NCI-H187 treated with DMSO at 0.1 percent for 48 hours (cell line): ENCODE results near the gene VARS1.
"Not testable (repeated sequence)": the region's sequence is repeated elsewhere in the genome, so short reads cannot be mapped to it uniquely, and the experiment has no call there.

ENCODE experiments used
- DNase-seq: peaks from one replicate; lab custom pipeline; 2025; lab: John Stamatoyannopoulos, UW

VARS1 gene

GRCh38 chr6:31794294-31794865 is 1.2 kb downstream of the VARS1 start:
- no peak for DNase-seq

DNA sequence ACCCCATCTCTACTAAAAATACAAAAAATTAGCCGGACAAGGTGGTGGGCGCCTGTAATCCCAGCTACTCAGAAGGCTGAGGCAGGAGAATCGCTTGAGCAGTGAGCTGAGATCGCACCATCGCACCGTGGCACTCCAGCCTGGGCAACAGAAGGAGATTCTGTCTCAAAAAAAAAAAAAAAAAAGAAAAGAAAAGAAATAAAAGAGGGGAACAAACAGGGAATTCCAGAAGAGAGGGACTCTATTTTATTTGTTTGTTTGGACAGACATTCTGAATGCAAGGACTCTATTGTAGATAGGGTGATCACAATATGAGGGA is 1.7 kb downstream of the VARS1 start:
- not testable (repeated sequence) for DNase-seq

DNA sequence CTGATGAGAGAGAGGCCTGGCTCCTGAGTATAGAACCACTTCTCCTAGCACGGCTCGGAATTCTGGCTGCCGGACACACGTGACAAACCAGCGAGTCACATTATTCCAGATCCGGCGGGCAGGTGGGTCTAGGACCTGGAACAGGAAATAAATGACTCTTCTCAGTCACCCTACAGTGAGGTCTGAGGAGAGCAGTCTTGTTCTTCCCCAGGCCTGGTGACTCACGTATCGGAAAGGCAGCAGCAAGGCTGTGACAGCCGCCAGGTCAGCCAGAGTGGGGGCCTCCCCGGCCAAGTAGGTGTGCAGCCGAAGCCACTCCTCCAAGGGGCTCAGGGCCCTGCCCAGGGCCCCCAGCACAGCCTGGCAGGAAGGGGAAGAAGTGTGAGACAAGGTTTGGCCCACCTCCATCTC is 2.8 kb downstream of the VARS1 start:
- DNase-seq, result no peak

GRCh38 chr6:31792090-31792374 is 3.5 kb downstream of the VARS1 start:
- no peak for DNase-seq

GRCh38 chr6:31791324-31792089 is 4.0 kb downstream of the VARS1 start:
- no peak for DNase-seq

- DNase-seq, result no peak
Observed at GRCh38 chr6:31785475-31785874, 10.1 kb downstream of the VARS1 start.

DNA sequence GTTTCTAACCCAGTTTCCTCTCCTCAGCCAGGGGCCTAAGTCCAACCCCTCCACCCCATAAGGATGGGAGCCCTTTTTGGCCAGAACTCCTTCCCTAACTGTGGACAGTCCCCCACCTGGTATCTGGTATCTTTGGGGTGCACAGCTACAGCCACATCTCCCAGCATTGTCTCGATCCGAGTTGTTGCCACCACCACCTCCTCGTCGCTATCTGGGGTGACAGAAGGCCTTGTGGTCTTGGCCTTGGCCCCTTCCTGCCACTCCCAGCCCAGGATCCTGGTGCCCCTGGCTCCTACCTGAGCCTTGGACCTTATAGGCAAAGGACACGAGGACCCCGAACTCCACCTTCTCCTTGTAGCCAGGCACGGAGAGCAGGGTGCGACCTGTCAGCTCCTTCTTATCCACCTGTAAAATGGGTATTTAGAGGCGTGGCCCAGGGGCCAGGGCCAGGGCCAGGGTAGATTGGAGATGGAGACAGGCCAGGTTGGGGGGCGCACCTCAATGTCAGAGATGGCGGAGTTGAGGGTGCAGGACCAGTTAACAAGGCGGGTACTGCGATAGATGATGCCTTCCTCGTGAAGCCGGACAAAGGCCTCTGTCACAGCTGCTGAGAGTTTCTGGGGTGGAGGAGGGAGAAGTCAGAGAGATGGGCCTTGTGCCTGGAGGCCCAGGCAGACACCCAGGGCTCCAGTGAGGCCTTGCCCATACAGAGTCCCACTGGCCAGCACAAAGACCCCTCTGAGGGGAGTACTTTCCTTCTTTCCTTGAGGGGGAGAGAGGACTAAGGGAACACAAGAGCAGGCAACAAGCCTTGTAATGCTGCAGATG is 11.2 kb downstream of the VARS1 start:
- no peak for DNase-seq

- DNase-seq, result no peak
Observed at GRCh38 chr6:31782126-31782855, 13.3 kb downstream of the VARS1 start.

DNA sequence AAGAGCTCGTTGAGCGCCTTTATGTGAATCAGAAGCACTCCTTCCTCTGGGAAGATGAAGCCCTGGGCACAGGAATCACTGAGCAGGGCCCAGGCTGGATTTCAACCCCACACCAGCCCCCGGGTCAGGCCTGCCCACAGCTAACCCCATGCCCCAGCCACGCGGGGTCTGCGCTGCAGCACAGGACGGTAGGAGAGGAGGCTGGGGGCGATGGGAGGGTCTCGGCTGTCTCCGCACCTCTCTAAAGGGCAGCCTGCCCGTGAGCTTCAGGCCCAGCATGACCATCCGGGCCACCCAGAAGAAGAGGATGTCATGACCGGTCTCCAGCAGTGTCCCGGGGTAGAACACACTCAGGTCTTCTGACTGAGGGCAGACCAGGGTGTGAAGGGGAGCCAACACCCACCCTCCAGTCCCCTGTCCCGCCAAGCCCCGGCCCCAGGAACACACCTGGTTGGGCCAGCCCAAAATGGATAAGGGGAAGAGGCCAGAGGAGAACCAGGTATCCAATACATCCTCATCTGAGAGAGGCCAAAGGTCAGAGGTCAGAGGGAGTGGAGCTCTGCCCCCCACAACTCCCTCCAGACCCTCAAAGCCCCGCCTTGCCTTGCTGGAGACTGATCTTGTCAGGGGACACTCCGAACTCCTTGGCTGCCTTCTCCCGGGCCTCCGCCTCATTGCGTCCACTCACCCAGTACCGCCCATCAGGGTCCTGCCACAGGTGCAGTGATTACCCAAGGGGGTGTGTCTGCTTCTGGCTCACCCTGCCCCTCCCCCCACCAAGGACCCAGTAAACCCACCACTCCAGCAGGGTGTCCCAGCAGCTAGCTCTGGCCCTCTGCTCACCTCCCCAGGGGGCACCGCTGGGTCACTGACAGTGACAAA is 14.1 kb downstream of the VARS1 start:
- no peak for DNase-seq

DNA sequence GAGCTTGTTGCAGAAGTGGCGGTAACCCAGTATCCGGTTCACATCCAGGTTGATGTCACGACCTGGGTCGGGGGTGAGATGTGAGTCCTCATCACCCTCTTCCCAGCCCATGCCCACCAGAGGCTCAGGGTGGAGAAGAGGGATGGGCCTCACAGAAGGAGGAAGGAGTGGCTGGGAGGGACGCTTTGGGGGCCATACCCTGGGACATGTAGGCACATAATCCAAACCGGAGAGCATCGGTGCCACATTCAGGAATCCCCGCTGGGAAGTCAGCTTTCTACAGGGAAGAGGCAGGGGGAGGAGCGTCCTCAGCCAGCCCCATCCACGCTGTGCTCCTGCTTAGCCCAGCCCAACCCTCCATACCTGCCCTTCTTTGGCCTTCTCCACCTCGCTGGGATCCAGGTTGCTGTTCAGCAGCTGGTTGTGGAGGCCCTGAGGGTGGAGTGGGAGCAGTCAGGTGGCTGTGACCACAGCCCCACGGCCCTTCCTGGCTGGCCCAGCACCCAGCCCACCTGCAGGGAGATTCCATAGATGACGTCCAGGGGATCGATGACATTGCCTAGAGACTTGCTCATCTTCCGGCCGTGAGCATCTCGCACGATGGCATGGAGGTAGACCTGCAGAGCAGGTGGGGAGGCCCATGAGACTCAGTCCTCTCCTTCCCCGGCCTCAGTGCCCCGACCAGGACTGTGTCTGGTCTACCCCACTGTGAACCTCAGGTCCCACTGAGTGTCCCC is 14.9 kb downstream of the VARS1 start:
- no peak for DNase-seq

DNA sequence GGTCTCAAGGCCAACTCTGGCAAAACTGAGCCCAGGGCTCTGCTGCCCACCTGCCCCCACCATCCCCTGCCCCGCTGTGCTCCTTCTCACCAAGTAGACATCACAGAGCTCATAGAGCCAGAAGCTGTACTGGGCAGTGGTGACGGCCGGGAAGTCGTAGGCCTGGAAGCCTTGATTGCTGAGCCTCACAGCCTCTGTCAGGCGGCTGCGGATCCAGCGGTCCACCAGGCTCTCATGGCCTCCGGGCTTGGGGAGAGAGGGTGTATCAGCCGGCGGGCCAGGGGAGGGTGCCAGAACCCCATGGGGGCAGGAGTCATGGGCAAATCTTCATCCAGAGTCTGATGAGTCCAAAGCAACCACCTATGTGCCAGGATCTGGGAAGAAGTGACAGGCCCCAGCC is 15.6 kb downstream of the VARS1 start:
- DNase-seq, result no peak

GRCh38 chr6:31778999-31779885 is 16.3 kb downstream of the VARS1 start:
- no peak for DNase-seq

DNA sequence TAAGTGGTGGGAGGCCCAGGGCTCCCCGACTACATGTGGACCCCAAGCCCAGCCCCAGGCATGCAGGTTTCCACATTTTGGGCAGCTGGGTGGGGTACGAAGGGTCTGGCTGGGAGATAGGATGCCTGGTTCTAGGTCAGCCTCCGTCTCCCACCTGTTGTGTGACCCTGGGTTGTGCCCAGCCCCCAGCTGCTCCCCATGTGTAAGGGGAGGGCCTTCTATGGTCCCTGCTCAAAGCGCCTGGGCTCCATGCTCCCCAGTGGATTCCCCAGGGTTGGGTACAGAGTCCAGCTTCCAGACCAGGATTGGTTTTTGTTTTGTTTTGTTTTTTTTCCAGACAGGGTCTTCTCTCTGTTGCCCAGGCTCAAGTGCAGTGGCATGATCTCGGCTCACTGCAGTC is 17.4 kb downstream of the VARS1 start:
- DNase-seq, result no peak

DNA sequence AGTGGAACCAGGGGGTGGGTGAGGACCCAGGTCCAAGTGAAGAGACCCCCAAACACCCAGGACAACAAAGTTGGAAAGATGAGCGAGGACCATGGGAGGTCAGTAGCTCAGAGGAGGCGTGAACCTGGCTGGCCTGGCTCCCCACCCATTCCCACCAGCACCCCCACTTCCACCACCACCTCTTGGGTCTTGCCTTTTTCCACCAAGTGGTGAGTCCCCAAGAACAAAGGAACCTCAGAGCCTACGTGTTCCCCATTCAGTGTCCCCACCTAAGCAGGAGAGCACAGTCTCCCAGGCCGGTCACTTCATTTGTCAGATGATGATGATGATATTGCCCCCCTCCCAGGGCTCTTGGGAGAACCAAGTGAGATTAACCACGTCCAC is 17.9 kb downstream of the VARS1 start:
- DNase-seq, result no peak

DNA sequence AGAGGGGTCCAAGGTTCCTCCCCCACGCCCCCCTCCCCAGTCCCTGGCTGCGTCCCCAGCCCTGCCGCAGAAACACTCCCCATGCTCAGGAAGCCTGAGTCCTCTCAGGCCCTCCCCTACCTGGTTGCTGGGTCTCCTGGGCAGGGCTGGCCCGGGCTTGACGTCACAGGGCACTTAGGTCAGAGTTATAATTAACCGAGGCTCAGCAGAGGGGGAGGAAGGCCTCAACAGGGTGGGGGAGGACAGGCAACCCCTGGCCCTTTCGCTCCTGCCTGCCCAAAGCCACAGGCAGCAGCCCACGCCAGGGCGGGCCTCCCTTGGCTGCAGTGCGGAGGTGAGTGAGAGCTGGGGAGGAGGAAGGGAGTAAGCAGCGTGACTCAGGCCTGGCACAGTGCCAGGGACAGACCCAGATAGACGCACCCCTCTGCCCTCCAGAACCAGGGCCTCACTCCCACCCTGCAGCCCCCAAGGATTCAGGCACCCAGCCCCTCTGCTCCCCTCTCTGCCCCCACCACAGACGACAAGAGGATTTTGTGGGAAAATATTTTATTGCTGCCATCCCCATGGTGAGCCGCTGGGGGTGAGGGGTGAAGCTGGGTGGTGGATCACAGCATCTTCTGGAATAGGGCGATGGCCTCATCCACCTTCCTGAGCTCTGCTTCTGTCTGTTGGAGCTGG is 18.4 kb downstream of the VARS1 start, which contains the start of gene VWA7:
VWA7 (minus strand) TSS at position 340 of the 678 bp plus-strand sequence. CDS start 549 bp downstream, outside the sequence.
- no peak for DNase-seq

DNA sequence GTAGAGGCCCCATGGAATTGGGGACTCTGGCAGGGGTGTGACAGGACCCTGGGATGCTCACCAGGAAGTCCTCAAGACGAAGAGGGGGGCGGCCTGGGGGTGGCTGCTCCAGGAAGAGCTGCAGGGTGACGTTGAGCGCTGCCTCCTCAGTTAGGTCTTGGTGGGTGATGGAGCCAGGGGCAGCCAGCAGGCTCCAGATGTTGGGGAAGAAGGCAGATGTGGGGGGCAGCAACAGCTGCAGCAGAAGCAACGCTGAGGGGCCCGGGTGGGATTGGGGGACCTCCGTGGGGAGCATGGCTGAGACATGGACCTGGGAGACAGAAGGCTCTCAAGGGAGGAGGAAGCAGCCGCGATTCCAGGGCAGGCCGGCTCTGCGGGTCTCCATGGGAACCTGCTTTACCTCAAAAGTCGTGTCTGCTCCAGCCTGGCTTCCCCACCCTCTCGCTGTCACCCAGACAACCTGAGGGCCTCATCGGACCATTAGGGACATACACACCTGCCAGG is 19.0 kb downstream of the VARS1 start:
- DNase-seq, result no peak

- no peak for DNase-seq
Observed at GRCh38 chr6:31775633-31776484, 19.7 kb downstream of the VARS1 start.

GRCh38 chr6:31775184-31775583 is 20.4 kb downstream of the VARS1 start:
- no peak for DNase-seq
